Transverse colon (tissue), 3 donors: ENCODE data around the gene THSD7A.

Experiments
- CTCF ChIP-seq, 5 experiments: fragments of 200-600 bp in 3 of 5; fragments of 450-650 bp in 2 of 5; sonication (generic) in 3 of 5; IDR thresholded peaks; 1 replicate in 2 of 5; 2 replicates in 3 of 5; pipeline ENCODE4 v1.5.1; 2016 to 2017; ENCODE audit warnings: antibody characterized with exemption in 5 of 5, inconsistent platforms in 3 of 5, mild to moderate bottlenecking in 2 of 5, moderate library complexity in 1 of 5
- EP300 ChIP-seq: sonication (generic); formaldehyde crosslinking; IDR thresholded peaks from one replicate; pipeline ENCODE4 v1.6.1; 2017; ENCODE audit warnings: antibody characterized with exemption, low read depth
- POLR2A ChIP-seq: fragments of 450-650 bp; IDR thresholded peaks from one replicate; pipeline ENCODE4 v1.6.1; 2016; ENCODE audit warnings: antibody characterized with exemption, mild to moderate bottlenecking, moderate library complexity

DNA sequence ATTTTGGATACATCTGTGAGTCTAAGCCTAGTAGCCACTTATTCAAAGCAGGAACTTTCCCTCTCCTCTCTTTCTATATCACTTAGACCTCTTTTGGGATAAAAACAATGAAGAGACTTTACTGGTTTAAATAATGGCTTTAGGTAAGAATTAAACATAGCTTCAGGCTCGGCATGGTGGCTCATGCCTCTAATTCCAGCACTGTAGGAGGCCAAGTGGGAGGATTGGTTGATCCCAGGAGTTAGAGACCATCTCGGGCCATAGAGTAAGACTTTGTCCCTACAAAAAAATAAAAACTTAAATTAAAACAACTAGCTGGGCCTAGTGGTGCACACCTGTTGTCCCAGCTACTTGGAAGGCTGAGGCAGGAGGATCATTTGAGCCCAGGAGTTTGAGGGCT lies 304.3 kb downstream of the THSD7A start:
- TF ChIP-seq POLR2A (no peak), CTCF (IDR thresholded peaks at IDR 0.05) (no peak), EP300 (no peak)
